ENCODE data around the gene INO80C. TPM values are rescaled to one million over a fixed set of nuclear protein-coding genes. Genes with fewer than 3 reads are reported as not detected.

Gene INO80C
- total RNA-seq, 1 donor from 2014 or later = 24.6 TPM

DNA sequence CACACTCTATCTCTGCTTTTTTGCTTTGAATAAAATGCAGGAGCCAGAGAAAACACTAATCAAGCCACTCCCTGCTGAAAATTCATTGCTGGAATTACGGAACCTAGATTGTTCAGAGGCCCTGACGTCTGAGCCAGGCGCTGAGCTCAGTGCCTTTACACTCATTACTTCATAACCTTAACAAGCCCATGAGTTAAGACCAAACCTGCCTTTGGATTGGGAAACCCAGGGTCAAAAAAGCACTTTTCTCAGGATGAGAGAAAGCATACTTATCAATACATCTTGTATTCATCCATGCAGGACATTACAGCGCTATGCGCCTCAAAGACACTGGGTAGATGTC, 762 bp downstream of the INO80C start:
- Histone ChIP-seq H3K27ac (ENCODE audit: low read depth, low read length) (peak overlapping the region; percentile 95), H4K20me1 (ENCODE audit: insufficient read depth, low read length) (no peaks in the 10 kb centered on the region), H2AFZ (ENCODE audit: low read depth, low read length) (peak overlapping the region; percentile 87), H3K4me2 (ENCODE audit: low read length) (peak overlapping the region; percentile 87), H3K27me3 (ENCODE audit: insufficient read depth, low read length) (no peaks in the 10 kb centered on the region), H3K36me3 (ENCODE audit: insufficient read depth, low read length) (no peaks in the 10 kb centered on the region), H3K4me3 (ENCODE audit: insufficient read depth, low read depth, low read length) (peak overlapping the region; percentile 83), H3K79me2 (ENCODE audit: insufficient read depth, low read length) (peaks cover 48% of the 10 kb centered on the region), H3K9me3 (ENCODE audit: insufficient read depth, low read depth, low read length) (no peaks in the 10 kb centered on the region), H3K9ac (ENCODE audit: low read length) (peak overlapping the region; percentile 93), H3K4me1 (ENCODE audit: insufficient read depth, low read length) (peaks cover 19% of the 10 kb centered on the region)
- Mint-ChIP-seq H3K9me3 (ENCODE audit: unreplicated experiment) (no peaks in the 10 kb centered on the region), H3K4me1 (ENCODE audit: low read depth, unreplicated experiment) (peaks cover 13% of the 10 kb centered on the region), H3K36me3 (ENCODE audit: low read depth, unreplicated experiment) (no peaks in the 10 kb centered on the region), H3K27ac (ENCODE audit: unreplicated experiment) (peak overlapping the region; percentile 96), H3K27me3 (ENCODE audit: low read depth, unreplicated experiment) (no peaks in the 10 kb centered on the region), H3K4me3 (ENCODE audit: unreplicated experiment) (peak overlapping the region; percentile 95)
- FAIRE-seq (no peak), DNase-seq (ENCODE audit: low read depth) (peak; percentile 59)
- no peak for TF ChIP-seq EZH2 (IDR thresholded peaks at IDR 0.05; ENCODE audit: insufficient read depth, low read length)
- TF ChIP-seq, protein P1, sequence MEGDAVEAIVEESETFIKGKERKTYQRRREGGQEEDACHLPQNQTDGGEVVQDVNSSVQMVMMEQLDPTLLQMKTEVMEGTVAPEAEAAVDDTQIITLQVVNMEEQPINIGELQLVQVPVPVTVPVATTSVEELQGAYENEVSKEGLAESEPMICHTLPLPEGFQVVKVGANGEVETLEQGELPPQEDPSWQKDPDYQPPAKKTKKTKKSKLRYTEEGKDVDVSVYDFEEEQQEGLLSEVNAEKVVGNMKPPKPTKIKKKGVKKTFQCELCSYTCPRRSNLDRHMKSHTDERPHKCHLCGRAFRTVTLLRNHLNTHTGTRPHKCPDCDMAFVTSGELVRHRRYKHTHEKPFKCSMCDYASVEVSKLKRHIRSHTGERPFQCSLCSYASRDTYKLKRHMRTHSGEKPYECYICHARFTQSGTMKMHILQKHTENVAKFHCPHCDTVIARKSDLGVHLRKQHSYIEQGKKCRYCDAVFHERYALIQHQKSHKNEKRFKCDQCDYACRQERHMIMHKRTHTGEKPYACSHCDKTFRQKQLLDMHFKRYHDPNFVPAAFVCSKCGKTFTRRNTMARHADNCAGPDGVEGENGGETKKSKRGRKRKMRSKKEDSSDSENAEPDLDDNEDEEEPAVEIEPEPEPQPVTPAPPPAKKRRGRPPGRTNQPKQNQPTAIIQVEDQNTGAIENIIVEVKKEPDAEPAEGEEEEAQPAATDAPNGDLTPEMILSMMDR (IDR thresholded peaks at IDR 0.05; ENCODE audit: insufficient read depth, low read depth, low read length) = no peak

DNA sequence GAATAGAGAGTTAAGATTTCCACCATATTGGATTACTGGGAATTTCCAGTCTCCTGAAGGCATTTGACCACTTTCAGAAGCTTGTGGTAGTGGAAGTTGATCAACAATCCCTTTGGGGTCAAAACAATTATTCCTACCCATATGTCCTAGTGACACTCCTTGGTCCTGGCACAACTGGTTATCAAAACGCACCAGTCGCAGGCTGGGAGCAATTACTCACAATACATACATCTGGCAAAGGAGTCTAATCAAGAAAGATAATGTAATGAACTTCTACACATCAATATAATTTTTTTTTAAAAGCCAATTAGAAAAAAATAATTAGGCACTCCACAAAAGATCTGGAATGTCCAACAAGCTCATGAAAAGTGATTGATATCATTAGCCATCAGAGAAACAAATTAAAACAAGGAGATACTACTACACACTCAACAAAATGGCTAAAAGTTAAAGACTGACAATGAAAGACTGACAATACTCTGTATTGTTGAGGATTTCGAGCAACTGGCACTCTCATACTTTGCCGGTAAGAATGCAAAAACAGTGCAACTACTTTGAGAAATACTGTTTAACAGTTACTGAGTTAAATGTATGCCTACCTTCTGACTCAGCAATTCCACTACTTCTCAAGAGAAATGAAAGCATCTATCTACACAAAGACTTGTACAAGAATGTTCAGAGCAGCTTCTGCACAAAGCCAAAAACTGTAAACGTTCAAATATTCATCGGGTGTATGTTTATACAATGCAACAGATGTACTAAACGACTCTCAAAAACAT, 2.0 kb downstream of the INO80C start:
- peak overlapping the region; percentile 87 for H3K4me2 ChIP-seq (ENCODE audit: low read length)
- H3K27ac ChIP-seq (ENCODE audit: low read depth, low read length) = no peak overlapping the region
- H3K36me3 ChIP-seq (ENCODE audit: insufficient read depth, low read length) = no peaks in the 10 kb centered on the region
- H3K27me3 ChIP-seq (ENCODE audit: insufficient read depth, low read length) = no peaks in the 10 kb centered on the region
- H2AFZ ChIP-seq (ENCODE audit: low read depth, low read length) = no peak overlapping the region
- H4K20me1 ChIP-seq (ENCODE audit: insufficient read depth, low read length) = no peaks in the 10 kb centered on the region
- peaks cover 26% of the 10 kb centered on the region for H3K4me1 Mint-ChIP-seq (ENCODE audit: low read depth, unreplicated experiment)
- no peaks in the 10 kb centered on the region for H3K27me3 Mint-ChIP-seq (ENCODE audit: low read depth, unreplicated experiment)
- no peaks in the 10 kb centered on the region for H3K9me3 ChIP-seq (ENCODE audit: insufficient read depth, low read depth, low read length)
- H3K9ac ChIP-seq (ENCODE audit: low read length) = no peak overlapping the region
- H3K4me1 ChIP-seq (ENCODE audit: insufficient read depth, low read length) = peaks cover 30% of the 10 kb centered on the region
- H3K4me3 ChIP-seq (ENCODE audit: insufficient read depth, low read depth, low read length) = peak overlapping the region; percentile 32
- H3K36me3 Mint-ChIP-seq (ENCODE audit: low read depth, unreplicated experiment) = no peaks in the 10 kb centered on the region
- FAIRE-seq (no peak), DNase-seq (ENCODE audit: low read depth) (peak; percentile 38)
- peak overlapping the region; percentile 2 for H3K27ac Mint-ChIP-seq (ENCODE audit: unreplicated experiment)
- H3K4me3 Mint-ChIP-seq (ENCODE audit: unreplicated experiment) = peak overlapping the region; percentile 51
- H3K9me3 Mint-ChIP-seq (ENCODE audit: unreplicated experiment) = no peaks in the 10 kb centered on the region
- no peak for TF ChIP-seq EZH2 (IDR thresholded peaks at IDR 0.05; ENCODE audit: insufficient read depth, low read length)
- TF ChIP-seq, protein P1 (IDR thresholded peaks at IDR 0.05; ENCODE audit: insufficient read depth, low read depth, low read length) = no peak
- peaks cover 55% of the 10 kb centered on the region for H3K79me2 ChIP-seq (ENCODE audit: insufficient read depth, low read length)

Data from astrocyte (in vitro differentiated cells and primary cell).